Right lobe of liver (tissue), 4 donors: ENCODE data around the gene R3HDM2.

Experiments used
- POLR2A ChIP-seq: fragments of 450-650 bp; IDR thresholded peaks from one replicate; pipeline ENCODE4 v1.6.1; 2017; ENCODE audit warnings: antibody characterized with exemption, mild to moderate bottlenecking
- TF ChIP-seq, protein P1 (sequence below), 4 donors: fragments of 200-600 bp in 3 of 4; fragments of 450-650 bp in 1 of 4; IDR thresholded peaks; one replicate each; pipeline versions ENCODE4 v1.5.1 to v1.8.0; 2016 to 2022; ENCODE audit warnings: antibody characterized with exemption in 4 of 4, mild to moderate bottlenecking in 2 of 4
- donor health status: DM: no; HTN: no; CAD: no.
- donor health status: DM: no; HTN: no; CAD: no.
- donor health status: DM: no; HTN: yes; CAD: no.

DNA sequence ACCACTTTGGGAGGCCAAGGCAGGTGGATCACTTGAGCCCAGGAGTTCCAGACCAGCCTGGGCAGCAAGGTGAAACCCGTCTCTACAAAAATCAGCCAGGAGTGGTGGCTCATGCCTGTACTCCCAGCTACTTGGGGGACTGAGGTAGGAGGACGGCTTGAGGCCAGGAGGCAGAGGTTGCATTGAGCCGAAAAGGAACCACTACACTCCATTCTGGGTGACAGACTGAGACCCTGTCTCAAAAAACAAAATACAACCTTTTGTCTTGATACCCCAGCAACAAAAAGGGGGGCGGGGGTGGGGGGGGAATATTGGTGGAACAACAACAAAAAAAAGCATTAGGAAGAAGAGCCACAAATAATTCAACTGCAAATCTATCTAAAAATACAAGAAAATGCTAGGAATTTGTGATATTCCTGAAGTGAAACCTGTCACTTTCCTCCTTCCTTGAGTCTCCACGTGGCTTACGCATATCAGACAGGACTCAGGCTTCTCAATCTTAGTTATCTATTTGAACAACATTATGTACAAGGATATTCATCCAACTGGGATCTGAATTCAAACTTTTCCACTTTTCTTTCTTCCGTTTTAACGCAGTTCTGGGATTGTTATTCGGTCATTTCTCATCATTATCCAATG, 1.3 kb downstream of the R3HDM2 start:
- TF ChIP-seq, protein P1, sequence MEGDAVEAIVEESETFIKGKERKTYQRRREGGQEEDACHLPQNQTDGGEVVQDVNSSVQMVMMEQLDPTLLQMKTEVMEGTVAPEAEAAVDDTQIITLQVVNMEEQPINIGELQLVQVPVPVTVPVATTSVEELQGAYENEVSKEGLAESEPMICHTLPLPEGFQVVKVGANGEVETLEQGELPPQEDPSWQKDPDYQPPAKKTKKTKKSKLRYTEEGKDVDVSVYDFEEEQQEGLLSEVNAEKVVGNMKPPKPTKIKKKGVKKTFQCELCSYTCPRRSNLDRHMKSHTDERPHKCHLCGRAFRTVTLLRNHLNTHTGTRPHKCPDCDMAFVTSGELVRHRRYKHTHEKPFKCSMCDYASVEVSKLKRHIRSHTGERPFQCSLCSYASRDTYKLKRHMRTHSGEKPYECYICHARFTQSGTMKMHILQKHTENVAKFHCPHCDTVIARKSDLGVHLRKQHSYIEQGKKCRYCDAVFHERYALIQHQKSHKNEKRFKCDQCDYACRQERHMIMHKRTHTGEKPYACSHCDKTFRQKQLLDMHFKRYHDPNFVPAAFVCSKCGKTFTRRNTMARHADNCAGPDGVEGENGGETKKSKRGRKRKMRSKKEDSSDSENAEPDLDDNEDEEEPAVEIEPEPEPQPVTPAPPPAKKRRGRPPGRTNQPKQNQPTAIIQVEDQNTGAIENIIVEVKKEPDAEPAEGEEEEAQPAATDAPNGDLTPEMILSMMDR (IDR thresholded peaks at IDR 0.05) = no peak
- no peak for TF ChIP-seq POLR2A
